Panc1 (cell line): ENCODE measurements around the gene TREML2.

Source experiments
- POLR2AphosphoS5 ChIP-seq: IDR thresholded peaks from 2 replicates; pipeline ENCODE4 v1.6.1; 2012; ENCODE audit warnings: mild to moderate bottlenecking, low read depth, low read length, moderate library complexity
- TF ChIP-seq, protein P1 (sequence below): fragments of 450-650 bp; IDR thresholded peaks from 2 replicates; pipeline ENCODE4 v1.5.1; 2017; ENCODE audit warnings: mild to moderate bottlenecking

DNA sequence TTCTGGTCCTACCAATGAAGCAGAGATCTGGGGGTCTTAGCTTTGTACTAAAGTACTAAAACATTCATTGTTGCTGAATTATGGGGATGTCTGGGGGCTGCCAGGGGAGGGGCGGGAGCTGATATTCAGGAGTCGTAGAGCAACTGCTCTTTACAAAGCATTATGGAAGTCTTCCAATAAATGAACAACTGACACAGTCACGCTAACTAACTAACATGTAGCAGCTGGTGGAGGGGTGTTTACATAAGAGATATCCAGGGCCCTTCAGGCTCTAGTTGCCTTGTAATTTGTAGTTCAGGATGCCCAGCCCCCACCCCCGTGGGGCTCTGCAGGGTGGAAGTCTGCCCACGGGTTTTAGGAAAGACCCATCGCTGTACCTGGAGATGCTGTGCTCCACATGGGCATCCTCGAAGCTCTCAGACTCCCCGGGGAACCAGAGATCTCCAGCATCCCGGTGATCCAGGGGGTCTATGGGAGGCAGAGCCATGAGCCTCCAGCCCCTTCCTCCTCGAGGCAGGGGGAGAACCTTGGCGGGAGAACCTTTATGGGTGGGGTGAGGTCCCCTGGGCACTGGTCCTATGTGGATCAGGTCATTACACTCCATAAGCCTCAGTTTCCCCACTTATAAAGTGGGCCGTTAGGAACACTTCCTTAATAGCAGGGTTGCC lies 41.4 kb downstream of the TREML2 start:
- TF ChIP-seq, protein P1, sequence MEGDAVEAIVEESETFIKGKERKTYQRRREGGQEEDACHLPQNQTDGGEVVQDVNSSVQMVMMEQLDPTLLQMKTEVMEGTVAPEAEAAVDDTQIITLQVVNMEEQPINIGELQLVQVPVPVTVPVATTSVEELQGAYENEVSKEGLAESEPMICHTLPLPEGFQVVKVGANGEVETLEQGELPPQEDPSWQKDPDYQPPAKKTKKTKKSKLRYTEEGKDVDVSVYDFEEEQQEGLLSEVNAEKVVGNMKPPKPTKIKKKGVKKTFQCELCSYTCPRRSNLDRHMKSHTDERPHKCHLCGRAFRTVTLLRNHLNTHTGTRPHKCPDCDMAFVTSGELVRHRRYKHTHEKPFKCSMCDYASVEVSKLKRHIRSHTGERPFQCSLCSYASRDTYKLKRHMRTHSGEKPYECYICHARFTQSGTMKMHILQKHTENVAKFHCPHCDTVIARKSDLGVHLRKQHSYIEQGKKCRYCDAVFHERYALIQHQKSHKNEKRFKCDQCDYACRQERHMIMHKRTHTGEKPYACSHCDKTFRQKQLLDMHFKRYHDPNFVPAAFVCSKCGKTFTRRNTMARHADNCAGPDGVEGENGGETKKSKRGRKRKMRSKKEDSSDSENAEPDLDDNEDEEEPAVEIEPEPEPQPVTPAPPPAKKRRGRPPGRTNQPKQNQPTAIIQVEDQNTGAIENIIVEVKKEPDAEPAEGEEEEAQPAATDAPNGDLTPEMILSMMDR = no peak
- no peak for TF ChIP-seq POLR2AphosphoS5
